GM19372 (cell line): ENCODE data around the gene SNRK.

Source experiments
- ATAC-seq: cut with Tn5 transposase; IDR thresholded peaks from one replicate; pipeline ENCODE4 v1.9.1; 2021; ENCODE audit warnings: mild to moderate bottlenecking, low read depth, moderate library complexity; ENCODE audit not compliant: unreplicated experiment

Gene SNRK

GRCh38 chr3:43286115-43286840 lies at the start of gene SNRK:
TSS of gene SNRK (plus strand) at chr3:43286540. CDS start at chr3:43303204, 16,664 bp downstream.
- ATAC-seq, result peak; percentile 88

DNA sequence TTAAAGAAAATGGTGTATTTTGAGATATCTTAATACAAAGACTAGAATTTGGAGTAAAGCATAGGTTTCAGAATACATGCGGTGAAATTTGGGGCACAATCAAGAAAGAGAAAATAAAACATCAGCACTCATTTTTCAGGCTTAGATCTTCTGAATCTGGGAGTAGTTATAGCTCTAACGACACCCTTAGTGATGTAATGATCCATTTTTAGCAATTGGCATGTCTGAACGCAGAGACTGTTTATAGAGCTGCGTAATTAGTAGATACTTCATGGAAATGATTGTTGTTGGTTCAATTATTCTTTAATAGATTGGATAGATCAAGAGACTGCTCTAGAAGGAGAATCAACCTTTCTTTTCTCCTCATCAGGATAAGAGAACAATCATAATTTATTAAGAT lies 47.5 kb upstream of the SNRK start:
- ATAC-seq, result no peak

- no peak for ATAC-seq
Measured at GRCh38 chr3:43239755-43240154, 46.6 kb upstream of the SNRK start.

DNA sequence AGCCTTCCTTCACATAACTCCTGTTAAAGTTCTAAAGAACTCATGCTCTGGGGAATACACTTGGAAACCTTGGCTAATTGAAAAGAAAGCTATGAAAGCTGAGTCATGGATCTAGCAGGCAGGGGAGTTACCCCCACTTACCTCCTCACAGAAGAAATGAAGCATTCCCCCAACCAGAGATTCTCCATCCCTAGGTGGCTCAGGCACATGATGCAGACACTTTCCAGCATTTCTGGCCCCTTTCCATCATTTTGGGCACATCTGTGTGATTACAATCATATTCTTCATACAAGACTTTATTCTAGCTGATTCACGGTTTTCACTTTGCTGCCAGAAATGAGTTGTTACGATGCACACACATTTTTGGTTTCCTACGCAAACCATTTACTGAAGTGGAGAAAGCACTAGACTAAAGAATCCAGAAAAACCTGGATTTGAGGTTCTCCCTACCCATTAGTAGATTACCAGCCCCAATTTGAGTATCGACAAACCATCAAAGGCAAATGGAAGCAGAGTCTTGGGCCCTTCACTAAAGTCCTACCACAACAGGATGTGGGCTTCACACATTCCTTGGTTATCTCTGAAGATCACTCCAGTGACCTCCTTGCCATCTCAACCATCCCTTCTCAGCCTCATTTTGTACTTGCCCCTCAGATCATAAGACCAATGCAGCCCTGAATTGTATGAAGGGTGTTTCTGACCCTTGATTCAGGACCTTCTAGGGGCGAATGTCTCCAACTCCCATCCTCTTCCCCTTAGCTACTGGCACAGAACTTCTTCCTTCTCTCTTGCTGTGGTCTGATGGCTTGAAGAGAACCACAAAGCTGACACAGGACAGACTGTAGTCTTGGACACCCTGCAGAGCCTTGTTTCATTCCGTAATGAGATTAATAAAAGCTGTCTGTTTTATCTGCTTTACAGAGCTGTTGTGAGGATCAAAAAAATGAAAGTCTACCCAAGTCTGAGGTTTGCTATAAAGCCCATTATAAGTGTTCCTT lies 42.5 kb upstream of the SNRK start:
- no peak for ATAC-seq

DNA sequence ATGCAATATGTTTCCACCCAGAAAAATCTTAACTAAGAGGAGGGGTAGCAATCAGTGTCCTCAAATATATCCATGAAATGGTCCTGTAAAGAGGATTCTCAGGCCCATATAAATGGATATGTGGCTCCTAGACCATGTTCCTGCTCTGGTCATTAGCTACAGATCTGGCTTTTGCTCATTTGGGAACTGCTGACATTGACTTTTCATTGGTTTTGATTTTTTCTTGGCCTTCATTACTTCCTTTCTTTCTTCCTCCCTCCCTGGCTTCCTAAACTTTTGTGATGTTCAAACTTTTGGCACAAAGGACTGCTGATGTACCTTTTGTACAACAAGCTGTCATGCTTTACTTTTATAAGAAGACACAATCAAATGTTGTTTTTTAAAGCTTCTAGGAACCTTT lies 41.6 kb upstream of the SNRK start:
- no peak for ATAC-seq

- ATAC-seq, result no peak
Measured at GRCh38 chr3:43246976-43247375, 39.4 kb upstream of the SNRK start.

DNA sequence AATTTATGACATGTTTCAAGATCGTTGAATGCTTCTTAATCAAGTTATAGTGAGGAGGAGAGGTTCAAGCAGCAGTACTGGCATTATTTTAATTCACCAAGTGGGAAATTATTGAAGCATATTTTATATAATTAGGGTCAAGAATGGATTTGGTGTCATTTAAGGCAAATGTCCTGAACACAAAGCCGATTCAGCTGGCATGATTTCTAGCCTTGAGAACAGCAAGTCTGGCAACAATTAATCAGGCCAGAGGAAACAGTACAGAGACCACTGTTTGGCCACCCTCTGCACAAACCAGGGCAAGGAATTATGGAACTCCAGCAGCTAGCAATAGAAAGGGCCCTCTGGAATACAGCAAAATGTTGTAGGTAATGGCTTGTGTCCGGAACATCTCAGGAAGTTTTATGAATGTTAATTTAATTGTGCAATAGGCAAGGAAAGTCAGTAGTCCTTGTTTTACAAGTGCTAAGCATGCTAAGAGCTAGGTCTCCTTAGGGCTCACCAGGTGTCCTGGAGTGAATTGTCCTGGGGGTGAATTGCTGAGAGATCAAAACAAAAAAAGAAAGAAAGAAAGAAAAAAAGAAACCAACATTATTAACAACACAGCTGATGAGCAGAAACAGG lies 38.7 kb upstream of the SNRK start:
- no peak for ATAC-seq

DNA sequence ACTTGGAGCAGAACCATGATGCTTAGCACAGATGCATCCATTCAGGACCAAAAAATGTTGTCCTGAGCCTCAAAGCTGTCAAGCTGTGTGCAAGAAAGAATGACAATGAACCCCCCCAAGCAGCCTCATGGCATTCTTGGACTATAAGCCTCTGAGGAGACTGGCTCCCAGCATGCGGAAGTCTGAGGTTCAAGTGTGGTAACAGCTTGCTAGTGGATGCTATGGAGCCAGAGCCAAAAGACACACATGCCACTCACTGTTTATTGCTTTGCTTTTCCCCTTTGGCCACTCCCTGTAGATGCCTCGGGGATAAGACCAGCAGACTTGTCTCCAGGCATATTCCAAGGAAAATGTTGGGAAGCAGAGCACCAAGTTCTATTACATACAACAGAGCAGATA lies 38.2 kb upstream of the SNRK start:
- ATAC-seq, result no peak

GRCh38 chr3:43248973-43249372 lies 37.4 kb upstream of the SNRK start:
- no peak for ATAC-seq

GRCh38 chr3:43249405-43249804 lies 36.9 kb upstream of the SNRK start:
- no peak for ATAC-seq

DNA sequence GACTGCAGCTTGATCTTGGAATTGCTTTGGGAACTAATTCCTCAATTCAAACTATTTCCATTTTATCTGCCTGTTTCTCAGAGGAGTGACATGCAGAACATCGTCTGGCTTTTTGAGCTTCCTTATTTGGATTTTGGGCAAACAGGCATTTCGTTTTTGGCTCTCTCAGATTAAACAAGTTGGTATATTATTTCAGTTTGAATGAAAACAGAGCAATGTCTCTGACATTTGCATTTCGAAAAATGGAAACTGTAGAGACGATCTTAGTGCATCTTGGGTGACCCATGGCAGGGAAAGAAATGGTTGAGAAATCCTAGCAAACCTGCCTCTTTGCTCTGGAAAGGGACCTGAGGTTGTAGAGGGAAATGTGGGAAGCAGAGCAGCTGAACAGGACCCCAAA lies 33.0 kb upstream of the SNRK start:
- ATAC-seq, result no peak

DNA sequence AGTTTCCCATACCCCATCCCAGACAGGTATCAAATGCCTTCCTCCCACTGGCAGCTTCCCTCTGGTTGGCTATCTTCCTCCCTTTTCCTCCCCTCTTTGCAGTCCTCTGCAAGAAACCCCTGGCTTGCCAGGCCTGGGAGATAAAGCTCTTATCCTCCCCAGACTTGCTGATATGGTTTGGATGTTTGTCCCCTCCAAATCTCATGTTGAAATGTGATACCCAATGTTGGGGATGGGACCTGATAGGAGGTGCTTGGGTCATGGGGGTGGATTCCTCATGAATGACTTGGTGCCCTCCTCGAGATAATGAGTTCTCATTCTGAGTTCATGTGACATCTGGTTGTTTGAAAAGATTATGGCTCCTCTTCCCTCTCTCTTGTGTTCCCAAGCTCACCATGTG lies 32.2 kb upstream of the SNRK start:
- no peak for ATAC-seq

- ATAC-seq, result no peak
Measured at GRCh38 chr3:43255662-43256061, 30.7 kb upstream of the SNRK start.

GRCh38 chr3:43256714-43257461 lies 29.5 kb upstream of the SNRK start:
- no peak for ATAC-seq

GRCh38 chr3:43257850-43258249 lies 28.5 kb upstream of the SNRK start:
- ATAC-seq, result no peak

- ATAC-seq, result no peak
Measured at GRCh38 chr3:43259626-43260025, 26.7 kb upstream of the SNRK start.

DNA sequence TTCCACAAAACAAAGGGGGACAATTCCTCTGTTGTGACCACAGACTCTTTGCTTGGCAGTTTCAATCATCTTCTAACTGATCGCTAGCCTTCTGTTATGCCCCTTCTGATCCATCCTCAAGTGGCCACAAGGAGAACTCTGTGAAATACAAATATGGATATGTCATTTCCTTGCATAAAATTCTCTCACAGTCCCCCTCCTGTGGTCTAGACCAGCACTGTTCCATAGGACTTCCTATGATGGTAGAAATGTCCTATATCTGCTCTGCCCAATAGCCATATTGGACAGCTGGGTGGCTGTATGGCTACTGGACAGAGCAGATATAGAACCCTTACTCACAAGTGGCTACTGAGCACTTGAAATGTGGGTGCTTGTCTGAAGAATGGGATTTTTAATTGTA lies 25.9 kb upstream of the SNRK start:
- no peak for ATAC-seq

DNA sequence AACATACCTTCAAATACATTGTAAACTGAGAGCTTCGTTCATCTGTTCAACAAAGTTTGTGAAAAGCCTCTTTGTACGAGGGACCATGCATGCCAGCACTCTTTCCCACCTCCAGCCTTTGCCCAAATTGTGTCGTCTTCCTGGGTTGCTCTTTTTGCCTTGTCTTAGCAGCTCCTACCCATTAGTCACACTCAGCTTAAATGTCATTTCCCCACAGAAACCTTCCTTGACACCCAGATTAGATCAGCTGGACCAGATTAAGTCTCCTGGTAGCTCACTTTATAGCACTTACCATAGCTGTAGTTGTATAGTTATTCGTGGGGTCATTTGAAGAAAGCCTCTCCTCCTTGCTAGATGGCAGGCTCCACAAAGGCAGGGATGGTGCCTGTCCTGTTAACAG lies 24.1 kb upstream of the SNRK start:
- ATAC-seq, result no peak

DNA sequence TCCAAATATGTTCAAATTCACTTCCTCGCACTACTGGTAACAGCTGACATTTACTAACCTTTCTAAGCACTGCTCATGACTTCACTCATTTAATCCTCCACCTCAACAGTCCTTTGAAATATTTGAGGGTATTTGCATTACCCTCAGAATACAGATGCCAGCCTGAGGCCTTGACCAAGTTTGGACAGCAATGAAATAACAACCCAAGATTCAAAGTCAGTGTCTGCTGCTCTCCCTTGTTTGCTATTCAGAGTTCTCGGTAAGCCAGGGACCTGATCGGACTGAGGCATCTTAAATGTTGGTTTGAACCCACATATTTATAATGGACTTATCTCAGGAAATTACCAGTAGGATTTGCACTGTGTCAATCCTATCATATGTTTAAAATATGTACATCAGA lies 19.9 kb upstream of the SNRK start:
- ATAC-seq, result no peak

- ATAC-seq, result no peak
Measured at GRCh38 chr3:43266995-43267394, 19.3 kb upstream of the SNRK start.

DNA sequence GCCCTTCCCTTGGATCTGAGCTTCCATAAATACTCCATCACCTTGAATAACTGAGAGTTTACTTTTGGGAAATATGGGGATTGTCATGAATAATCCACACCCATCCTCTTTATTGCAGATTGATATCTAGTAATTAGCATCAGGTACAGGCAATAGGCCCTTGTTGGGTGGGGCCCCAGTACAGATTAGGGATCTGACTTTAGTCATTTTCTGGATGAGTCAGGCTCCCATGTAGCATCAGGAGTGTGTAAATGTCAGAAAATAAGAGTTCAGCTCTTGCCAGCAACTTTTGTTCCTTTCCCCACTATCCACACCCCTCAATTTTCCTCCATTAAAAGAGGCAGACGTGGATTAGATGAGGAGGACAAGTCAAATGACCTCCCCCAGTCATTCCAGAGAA lies 17.7 kb upstream of the SNRK start:
- no peak for ATAC-seq
